ENCODE results near the gene ZNF469. TPM values are rescaled to one million over a fixed set of nuclear protein-coding genes. Genes with fewer than 3 reads are reported as not detected.

The ZNF469 gene
- total and polyA plus RNA-seq, 2 of the 13 experiments (the other 11 are each of a cell fraction or from before 2014, with no cell fraction given), result not detected

GRCh38 chr16:88333848-88334777, 48.6 kb upstream of the ZNF469 start (continued):
- TF ChIP-seq ZNF646 (CRISPR knock-in tag; IDR thresholded peaks at IDR 0.05) (0 out of 2 replicates have a peak, but pooled peaks have one; percentile 29), JUNB (CRISPR knock-in tag; IDR thresholded peaks at IDR 0.05; ENCODE audit: borderline replicate concordance) (0 out of 2 replicates have a peak, but pooled peaks have one; percentile 13), RARA (CRISPR knock-in tag; IDR thresholded peaks at IDR 0.05) (peak; percentile 30; the same call in 1 of the 2 replicates), NBN (conservative IDR thresholded peaks at IDR 0.05) (0 out of 2 replicates have a peak, but pooled peaks have one; percentile 48), PHB2 (IDR thresholded peaks at IDR 0.05; ENCODE audit: partially characterized antibody) (peak; percentile 59), IKZF1 (IDR thresholded peaks at IDR 0.05) (peak; percentile 86; the same call in 1 of the 2 replicates), FOSL2 (CRISPR knock-in tag; IDR thresholded peaks at IDR 0.05) (peak; percentile 72)
